UCSD-AML1 (cell line): ENCODE data around the gene SLC38A10.
A peak's percentile ranks its signal among the peaks of the same experiment; 100 is the strongest.

Experiments used
- DNase-seq: peaks from one replicate; lab custom pipeline; 2025; ENCODE audit not compliant: unreplicated experiment; lab: John Stamatoyannopoulos, UW

SLC38A10 gene

DNA sequence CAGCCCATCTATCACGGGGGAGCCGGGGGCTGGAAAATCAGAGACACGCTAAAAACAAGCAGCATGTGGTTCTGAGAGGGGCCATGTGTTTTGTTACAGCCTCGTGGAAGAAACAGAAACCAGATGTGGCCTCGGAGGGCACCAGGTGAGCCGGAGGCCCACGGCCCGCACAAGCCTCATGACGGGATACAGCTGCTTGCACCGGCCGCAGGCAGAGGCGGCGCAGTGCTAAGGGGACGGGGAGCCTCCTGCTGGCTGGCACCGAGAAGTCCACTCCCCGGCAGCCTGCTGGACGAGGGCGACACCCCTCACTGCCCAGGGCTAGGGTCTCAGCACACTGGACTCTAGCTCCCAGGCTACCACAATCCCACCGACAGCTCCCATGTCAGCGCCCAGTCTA, 36.8 kb downstream of the SLC38A10 start:
- no peak for DNase-seq

DNA sequence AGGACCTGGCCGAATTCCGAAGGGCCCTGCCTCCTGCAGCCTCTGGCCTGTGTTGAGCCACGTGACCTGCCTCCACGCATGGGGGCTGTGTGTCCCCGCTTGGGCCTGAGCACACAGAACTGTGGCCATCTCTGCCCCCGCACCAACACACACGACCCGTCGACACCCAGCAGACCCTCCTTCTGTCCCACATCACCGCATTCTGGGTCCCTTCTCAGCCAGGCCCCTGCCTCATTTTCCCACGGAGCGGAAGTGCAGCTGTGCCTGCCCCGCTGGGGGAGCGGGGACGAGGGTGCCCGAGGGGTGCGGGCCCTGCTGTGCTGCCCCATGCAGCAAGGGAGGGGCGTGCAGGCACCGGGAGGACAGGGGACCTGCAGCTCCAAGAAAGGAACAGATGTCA, 37.6 kb downstream of the SLC38A10 start:
- no peak for DNase-seq

DNA sequence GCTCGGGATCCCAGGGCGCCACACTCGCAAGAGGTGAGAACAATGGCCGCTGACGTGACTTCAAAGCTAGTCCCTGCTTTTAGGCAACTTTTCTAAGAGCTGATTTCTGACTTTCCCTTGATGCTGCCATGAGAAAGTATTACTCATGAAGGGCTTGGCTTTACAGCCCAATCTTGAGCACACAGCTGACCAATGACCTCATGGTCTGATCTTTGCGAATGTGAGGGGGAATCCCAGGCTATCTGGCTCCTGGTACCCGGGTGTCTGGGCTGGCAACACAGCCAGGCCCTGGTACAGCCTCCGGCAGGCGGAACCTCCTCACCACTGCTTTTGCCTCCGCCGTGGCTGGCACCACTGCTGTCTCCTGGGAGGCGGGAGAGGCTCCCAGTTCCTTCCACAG, 38.5 kb downstream of the SLC38A10 start:
- DNase-seq, result no peak

DNA sequence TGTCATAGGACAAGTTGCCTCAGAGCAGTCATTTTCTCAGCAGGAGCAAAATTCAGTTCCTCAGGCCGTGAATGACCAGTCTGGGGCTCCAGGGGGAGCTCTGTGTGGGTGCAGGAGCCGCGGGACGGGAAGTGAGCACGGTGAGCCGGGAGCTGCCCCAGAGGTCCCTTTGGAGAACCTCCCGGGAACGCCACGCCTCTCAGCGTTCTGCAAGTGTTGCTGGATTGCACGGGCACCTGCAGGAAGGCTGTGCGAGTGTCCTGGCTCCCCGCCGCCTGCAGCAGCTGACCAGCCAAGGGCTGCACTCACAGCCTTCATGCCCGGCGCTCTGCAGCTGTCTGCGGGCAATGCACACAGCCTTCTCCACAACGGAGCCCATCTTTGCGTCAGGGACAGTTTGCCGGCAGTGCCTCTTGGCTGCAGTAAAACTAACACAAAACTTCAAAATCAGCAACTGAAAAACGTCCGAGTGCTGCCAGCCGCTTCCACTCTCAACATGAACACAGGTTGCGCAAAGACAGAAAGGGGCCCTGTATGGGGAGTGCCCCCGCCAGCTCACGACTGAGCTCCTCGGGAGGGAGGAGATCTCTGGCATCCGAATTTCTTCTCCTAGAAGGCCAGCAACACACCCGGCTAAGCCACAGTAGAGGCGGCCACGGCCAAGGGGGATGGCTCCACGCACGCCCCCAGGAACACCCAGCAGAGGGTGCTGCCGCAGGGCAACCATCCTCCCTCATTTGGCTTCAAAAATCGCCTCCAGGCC, 40.0 kb downstream of the SLC38A10 start:
- peak; percentile 20 for DNase-seq

DNA sequence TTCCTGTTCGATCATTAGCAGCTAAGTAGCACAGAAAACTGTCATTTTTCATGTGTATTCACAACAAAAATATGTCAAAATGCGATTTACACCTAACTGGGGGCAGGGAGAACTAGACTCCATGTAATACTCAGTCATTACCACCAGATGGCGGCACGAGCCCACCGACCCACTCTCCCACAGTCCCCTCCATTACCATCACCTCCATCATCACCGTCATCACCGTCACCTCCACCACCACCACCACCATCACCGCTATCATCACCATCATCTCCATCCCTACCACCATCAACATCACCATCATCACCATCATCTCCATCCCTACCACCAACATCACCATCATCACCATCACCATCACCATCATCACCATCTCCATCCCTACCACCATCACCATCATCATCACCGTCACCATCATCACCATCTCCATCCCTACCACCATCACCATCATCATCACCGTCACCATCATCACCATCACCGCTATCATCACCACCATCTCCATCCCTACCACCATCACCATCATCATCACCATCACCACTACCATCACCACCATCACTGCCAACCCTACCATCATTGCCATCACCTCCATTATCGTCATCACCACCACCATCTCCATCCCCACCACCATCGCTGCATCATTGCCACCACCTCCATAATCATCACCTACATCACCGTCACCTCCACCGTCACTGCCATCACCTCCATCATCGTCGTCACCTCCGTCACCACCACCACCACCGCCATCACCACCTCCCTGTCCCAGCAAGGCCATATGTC, 41.6 kb downstream of the SLC38A10 start:
- DNase-seq, result peak; percentile 25

DNA sequence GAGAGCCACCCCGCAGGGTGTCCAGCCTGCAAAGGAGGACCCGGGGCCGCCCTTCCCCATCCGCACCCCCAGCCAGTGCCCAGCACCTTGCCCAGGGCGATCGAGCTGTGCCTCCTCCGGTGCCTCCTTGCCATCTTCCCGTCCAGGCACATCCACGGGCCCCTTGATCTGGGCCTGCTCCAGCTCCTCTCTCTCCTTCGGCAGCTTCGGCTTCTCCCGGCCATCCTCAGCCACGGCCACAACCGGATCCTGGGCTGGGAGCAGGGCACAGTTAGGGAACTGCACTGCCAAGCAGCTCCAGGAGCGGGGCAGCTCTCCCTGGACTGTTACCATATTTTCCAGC, 42.1 kb downstream of the SLC38A10 start:
- no peak for DNase-seq

DNA sequence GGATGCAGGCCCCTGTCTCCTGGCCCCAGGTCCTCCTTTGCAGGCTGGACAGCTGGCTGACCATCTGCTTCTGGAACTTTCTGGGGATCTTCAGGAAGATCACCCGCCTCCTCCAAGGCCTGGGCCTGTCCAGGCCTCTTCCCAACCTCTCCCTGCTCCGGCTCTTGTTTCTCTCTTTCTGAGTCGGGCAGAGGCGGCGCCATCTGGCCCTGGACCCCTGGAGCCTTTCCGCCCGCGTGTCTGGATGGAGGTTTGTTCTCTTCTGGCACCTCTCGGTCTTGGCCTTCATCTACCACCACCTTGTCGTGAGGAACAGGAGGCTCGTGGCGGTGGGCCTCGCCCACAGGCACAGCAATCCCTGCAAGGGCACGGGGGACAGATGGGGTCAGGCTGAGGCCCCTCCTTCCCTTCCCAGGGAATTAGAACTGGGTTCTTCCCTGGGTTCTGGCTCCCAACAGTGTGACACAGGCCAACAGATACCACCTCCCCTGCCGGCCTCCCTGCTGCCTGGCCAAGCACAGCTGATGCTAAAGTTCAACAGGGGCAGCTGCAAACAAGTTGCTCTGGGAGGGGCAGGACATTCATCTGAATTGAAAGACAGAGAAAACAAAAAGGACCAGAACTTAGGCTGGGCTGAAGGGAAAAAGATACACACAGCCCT, 42.7 kb downstream of the SLC38A10 start:
- DNase-seq, result no peak

DNA sequence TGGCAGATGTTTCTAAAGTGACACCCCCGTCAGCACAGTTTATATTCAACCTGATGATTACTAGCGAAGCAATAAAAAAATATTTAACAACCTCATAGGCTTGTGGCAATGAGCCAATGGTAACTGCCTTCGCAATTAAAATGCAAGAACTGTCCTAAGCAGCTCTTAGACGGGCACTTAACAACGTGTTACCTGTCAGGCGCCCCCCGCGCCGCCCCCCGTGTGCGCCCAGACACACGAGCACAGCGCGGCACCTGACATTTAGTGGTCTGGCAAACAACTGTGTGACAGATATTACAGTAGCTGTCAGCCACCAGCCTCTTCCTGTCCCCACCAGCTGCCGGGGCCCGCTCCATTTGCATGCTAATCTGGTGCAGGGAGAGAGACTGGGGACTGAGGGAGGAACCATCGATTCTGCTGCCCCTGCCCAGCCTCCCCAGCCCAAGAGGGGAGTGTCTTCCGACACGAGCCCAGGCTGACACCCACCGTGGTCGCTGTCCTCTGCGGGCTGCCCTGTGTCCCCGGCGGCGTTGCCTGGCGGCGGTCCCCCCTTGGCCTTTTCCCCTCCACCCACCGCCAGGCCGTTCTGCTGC, 43.3 kb downstream of the SLC38A10 start:
- DNase-seq, result no peak

DNA sequence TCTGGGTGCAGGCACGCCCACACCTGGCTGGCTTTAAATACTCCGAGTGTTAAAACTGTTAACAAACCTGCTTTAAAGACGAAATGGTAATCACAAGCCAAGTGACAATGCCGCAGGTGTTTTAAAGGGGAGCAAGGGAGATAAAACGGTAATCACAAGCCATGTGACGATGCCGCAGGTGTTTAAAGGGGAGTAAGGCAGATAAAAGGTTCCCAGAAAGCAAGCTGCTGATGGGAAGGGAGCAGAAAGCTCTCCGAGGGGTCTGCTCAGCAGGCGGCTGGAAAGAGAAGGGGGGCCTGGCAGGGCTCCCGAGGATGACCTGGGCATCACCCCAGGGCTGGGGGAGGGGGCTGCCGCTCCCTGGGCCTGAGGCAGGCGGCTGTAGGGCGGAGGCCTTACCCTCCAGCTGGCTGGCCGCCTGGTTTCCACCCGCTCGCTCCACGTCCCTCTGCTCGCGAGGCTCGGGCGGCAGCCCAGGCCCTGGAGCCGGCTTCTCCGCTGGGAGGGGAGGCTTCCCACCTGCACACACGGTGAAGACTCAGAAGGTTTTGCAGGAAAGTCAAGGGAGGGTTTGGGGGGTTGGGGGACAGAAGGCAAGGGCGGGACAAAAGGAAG, 43.9 kb downstream of the SLC38A10 start:
- DNase-seq, result no peak

DNA sequence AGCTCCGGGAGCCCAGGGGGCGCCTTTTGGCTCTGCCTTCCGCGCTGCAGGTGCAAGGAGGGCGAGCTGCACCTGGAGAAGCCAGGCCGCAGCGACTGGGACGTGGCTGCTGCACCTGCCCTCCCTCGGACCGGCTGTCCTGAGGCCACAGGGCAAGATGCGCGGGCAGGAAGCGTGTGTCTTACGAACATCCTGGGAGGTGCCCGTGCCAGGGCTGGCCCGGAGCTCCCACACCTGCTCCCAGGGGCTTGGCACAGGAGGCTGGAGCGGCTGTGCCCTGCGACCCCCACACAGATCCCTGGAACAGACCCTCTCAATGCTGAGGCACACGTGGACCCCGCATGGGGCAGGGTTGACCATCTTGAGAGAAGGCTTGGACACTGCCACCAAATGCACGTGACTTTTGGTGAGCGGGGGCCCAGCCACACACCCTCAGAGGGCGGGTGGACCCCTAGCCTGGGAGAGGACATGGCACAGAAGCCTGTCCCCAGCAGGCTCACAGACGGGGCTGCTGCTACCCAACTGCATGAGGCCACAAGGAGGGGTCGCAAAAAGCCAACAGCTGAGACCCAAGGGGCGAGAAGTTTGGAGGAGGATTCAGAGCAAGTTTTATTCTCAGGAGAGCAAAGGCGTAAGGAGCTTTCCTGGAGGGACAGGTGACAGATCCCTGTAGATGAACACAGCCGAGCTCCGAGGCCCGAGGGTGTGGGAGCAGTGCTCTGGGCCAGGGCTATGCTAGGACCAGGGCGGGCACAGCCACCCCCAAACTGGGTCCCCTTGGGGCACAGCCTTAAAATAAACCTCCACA, 44.6 kb downstream of the SLC38A10 start:
- DNase-seq, result no peak

DNA sequence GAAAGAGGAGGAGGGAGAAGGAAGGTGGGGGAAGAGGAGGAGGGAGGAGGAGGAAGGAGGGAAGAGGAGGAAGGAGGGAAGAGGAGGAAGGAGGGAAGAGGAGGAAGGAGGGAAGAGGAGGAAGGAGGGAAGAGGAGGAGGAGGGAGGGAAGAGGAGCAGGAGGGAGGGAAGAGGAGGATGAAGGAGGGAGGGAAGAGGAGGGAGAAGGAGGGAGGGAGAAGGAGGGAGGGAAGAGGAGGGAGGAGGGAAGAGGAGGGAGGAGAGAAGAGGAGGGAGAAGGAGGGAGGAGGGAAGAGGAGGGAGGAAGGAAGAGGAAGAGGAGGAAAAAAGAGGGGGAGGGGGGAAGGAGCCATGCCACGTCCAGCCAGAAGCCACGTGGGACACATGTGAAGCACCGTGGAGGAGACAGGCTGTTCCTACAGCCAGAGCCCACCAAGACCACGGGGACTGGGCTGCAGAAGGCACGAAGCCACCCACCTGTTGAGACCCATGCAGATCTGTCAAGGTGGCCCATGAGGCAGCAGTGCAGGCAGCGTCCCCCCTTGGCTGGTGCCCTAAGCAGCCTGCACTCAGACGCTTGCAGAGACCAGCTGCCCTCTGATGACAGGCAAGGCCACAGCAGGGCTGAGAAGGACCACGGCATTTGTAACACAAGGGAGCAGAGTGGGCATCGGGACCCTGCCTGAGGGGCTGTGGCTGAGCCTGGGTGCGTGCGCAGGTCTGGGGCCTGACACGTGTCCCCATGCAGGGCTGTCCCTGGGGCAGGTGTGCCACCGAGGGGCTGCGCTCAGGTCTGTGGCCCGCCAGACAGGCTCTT, 45.7 kb downstream of the SLC38A10 start:
- DNase-seq, result no peak

DNA sequence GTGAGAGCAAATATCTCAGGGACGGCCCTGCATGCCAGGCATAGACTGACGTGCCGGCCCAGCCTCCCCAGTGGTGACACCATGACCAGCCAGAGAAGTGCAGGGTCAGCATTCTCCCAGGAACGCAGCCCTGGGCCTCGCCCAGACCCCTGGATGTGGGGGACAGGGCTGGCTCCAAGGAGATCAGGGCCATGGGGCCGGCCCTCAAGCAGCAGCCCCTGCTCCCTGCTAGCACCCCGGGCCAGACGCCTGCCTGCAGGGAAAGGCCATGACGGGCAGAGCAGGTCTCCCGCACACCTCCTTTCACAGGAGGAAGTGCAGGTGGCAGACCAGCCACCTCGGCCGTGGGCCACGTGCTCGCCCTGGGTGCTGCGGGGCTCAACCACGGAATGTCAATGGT, 46.5 kb downstream of the SLC38A10 start:
- DNase-seq, result no peak

DNA sequence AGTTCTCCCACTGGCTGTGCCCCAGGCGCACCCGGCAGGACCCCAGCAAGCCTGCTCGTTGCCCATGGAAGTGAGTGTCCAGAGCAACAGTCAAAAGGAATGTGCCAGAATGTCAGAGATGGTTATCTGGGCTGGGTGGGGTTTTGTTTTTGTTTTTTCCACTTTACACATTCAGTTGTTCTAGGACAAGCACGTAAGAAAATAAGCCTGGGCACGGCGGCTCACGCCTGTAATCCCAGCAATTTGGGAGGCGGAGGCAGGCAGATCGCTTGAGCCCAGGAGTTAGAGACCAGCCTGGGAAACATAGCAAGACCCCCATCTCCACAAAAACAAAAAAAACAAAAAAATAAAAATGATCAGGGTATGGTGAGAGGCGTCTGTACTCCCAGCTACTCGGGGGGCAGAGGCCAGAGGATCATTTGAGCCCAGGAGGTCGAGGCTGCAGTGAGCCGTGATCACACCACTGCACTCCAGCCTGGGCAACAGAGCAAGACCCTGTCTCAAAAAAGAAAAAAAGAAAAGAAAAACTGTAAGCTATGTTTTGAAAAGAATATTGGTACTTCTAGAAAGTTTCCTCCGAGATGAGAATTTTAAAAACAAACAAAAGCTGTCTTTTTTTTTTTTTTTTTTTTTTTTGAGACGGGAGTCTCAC, 47.6 kb downstream of the SLC38A10 start:
- DNase-seq, result no peak

DNA sequence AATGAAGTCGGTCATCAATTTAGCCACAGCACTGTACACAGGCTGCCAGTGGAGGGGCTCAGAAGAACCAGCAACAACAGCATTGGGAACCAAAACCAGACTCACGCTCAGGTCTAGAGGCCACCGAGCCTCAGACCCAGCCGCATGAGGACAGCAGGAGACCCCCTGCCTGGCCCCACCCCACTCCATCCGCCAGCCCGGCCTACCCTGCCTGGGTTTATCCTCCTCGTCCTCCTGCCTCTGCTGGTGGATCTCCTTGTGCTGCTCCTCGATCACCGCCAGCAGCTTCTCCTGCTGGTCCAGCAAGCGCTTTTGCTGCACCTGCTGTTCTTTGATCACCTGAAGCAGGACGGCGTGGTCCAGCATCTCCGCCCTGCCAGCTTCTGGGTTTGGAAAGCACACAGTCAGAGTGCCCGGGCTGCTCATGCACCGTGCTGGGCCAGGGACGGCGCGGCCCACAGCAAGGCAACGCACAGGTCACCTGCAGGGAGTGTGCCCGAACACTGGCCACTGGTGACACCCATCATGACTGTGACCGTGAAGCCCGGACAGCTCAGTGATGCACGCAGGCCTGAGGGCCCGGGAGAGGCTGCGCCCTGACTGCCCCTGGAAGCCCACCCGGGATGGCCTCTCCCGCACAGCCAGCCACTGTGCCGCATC, 48.3 kb downstream of the SLC38A10 start:
- DNase-seq, result no peak

DNA sequence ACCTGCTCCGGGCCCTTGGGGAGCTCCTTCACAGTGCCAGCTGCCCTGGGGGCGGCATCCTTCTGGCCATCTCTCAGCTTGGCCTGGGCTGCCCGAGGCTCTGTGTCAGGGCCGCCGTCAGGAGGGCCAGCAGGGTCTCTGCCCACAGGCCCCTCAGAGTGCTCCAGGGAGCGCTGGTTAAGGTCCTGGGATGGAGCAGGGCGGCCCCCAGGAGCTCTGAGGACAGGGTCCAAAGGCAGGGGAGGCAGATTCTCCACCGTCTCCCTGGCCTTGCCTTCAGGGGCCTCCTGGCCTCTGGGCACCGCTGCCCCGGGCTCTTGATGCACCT, 48.8 kb downstream of the SLC38A10 start:
- DNase-seq, result no peak

DNA sequence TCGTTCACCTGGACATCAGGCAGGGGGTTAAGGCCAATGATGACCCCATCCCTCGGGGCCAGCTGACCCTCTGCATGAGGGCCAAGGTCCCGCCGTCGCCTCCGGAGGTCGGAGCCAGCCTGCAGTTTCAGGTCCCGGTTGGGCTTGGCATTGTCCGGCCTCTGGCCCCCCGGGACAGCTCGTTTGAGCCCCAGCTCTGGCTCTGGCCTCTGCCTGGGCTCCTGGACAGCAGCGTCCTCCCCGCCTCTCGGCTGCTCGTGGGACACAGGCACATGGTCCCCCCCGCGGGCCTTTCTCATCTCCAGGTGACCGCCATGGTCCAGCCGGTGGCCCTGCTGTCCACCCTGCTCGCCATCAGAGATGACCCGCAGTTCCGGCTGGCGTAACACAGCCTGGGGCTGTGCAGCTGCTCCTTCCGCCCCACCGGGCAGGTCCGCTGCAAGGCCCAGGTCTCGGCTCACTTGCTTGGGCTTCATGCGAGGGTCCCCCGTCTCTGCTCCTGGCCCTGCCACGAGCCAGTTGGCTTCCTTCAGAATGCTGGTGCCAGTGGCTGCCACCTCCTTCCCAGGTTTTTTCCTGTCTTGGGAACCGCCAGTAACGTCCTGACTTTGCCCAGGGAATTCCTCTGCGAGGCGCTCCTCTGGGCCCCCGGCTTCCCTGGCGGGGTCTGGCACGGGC, 49.3 kb downstream of the SLC38A10 start:
- no peak for DNase-seq

DNA sequence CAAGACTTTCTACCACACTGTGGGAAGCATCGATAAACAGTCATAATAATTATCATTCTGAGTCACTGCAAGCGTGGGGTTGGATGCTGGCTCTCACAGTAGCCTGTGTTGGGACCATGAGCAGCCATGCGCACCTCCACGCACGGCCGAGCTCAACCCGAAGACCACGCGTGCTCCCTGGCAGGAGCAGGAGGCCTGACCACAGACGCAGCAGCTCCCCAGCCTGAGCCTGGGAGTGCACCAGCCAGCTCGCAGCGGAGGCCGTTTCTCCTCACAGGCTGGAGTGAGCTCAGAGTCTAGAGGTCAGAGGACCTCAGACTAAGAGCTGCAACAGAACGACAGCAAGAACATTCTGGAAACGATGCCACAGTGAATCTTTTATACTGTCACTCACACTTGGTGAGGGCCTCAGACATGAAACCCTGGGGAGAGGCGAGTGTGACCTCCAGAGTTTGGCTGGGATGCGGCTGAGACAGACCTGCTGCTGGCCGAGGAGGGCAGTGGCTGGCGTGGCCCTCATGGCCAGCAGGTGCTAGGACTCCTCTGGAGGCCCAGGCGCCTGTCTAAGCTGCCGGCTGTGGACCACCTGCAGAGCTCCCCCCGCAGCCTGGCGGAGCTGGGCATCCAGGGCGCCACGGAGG, 50.0 kb downstream of the SLC38A10 start:
- no peak for DNase-seq
